ENCODE data around the gene PDGFD. TPM values are rescaled to one million over a fixed set of nuclear protein-coding genes. Genes with fewer than 3 reads are reported as not detected.

PDGFD gene
- total RNA-seq, 2 donors from 2014 or later = 14.4 to 27.8 TPM

GRCh38 chr11:103923451-103923931, 240.5 kb downstream of the PDGFD start:
- H3K9me3 ChIP-seq = no peaks in the 10 kb centered on the region
- DNase-seq (ENCODE audit: low spot score) = no peak
- no peak overlapping the region for H3K27ac ChIP-seq
- no peaks in the 10 kb centered on the region for H3K4me1 ChIP-seq
- TF ChIP-seq CTCF (IDR thresholded peaks at IDR 0.05) = no peak
- H3K4me3 ChIP-seq = no peak overlapping the region
- no peaks in the 10 kb centered on the region for H3K27me3 ChIP-seq
- no peaks in the 10 kb centered on the region for H3K36me3 ChIP-seq

GRCh38 chr11:103920933-103921332, 243.0 kb downstream of the PDGFD start:
- Histone ChIP-seq H3K27ac (no peak overlapping the region), H3K36me3 (no peaks in the 10 kb centered on the region), H3K27me3 (no peaks in the 10 kb centered on the region), H3K4me1 (no peaks in the 10 kb centered on the region), H3K9me3 (no peaks in the 10 kb centered on the region), H3K4me3 (no peak overlapping the region)
- no peak for DNase-seq (ENCODE audit: low spot score)
- TF ChIP-seq CTCF (IDR thresholded peaks at IDR 0.05) = no peak

- Histone ChIP-seq H3K4me1 (no peaks in the 10 kb centered on the region), H3K4me3 (no peak overlapping the region), H3K27me3 (no peaks in the 10 kb centered on the region), H3K9me3 (no peaks in the 10 kb centered on the region), H3K27ac (no peak overlapping the region), H3K36me3 (no peaks in the 10 kb centered on the region)
- no peak for TF ChIP-seq CTCF (IDR thresholded peaks at IDR 0.05)
- DNase-seq (ENCODE audit: low spot score) = no peak
Measured at GRCh38 chr11:103920449-103920848, 243.5 kb downstream of the PDGFD start.

GRCh38 chr11:103910721-103911120, 253.2 kb downstream of the PDGFD start:
- no peak for TF ChIP-seq CTCF (IDR thresholded peaks at IDR 0.05)
- Histone ChIP-seq H3K4me3 (no peak overlapping the region), H3K27me3 (no peaks in the 10 kb centered on the region), H3K4me1 (no peaks in the 10 kb centered on the region), H3K9me3 (peaks cover 0 to 12% of the 10 kb centered on the region in 2 donors), H3K36me3 (no peaks in the 10 kb centered on the region), H3K27ac (no peak overlapping the region)
- DNase-seq (ENCODE audit: low spot score) = no peak

- Histone ChIP-seq H3K4me3 (no peak overlapping the region), H3K9me3 (peaks cover 0 to 8% of the 10 kb centered on the region in 2 donors), H3K27ac (no peak overlapping the region), H3K4me1 (no peaks in the 10 kb centered on the region), H3K27me3 (no peaks in the 10 kb centered on the region), H3K36me3 (no peaks in the 10 kb centered on the region)
- no peak for TF ChIP-seq CTCF (IDR thresholded peaks at IDR 0.05)
- DNase-seq (ENCODE audit: low spot score) = no peak
Measured at GRCh38 chr11:103907548-103908455, 256.1 kb downstream of the PDGFD start.

All from right atrium auricular region (tissue), 2 donors.